ENCODE data around the gene RSKR. TPM values are rescaled to one million over a fixed set of nuclear protein-coding genes. Genes with fewer than 3 reads are reported as not detected.

Gene RSKR
- total RNA-seq, 1 donor: 5.6 TPM

GRCh38 chr17:28641579-28641978 lies 27.6 kb upstream of the RSKR start:
- no peak for DNase-seq (ENCODE audit: low read depth)
- no peak overlapping the region for H3K4me3 ChIP-seq (ENCODE audit: low read depth, low read length)
- TF ChIP-seq CTCF (IDR thresholded peaks at IDR 0.05; ENCODE audit: insufficient read depth, low read depth, low read length): no peak

GRCh38 chr17:28635506-28635905 lies 21.5 kb upstream of the RSKR start:
- DNase-seq (ENCODE audit: low read depth): no peak
- H3K4me3 ChIP-seq (ENCODE audit: low read depth, low read length): no peak overlapping the region
- no peak for TF ChIP-seq CTCF (IDR thresholded peaks at IDR 0.05; ENCODE audit: insufficient read depth, low read depth, low read length)

- no peak overlapping the region for H3K4me3 ChIP-seq (ENCODE audit: low read depth, low read length)
- no peak for DNase-seq (ENCODE audit: low read depth)
- TF ChIP-seq CTCF (IDR thresholded peaks at IDR 0.05; ENCODE audit: insufficient read depth, low read depth, low read length): no peak
These were observed 20.4 kb upstream of the RSKR start for GRCh38 chr17:28634206-28634865.

GRCh38 chr17:28626818-28627217 lies 12.8 kb upstream of the RSKR start:
- no peak for DNase-seq (ENCODE audit: low read depth)
- no peak for TF ChIP-seq CTCF (IDR thresholded peaks at IDR 0.05; ENCODE audit: insufficient read depth, low read depth, low read length)
- no peak overlapping the region for H3K4me3 ChIP-seq (ENCODE audit: low read depth, low read length)

- no peak for DNase-seq (ENCODE audit: low read depth)
- TF ChIP-seq CTCF (IDR thresholded peaks at IDR 0.05; ENCODE audit: insufficient read depth, low read depth, low read length): no peak
- no peak overlapping the region for H3K4me3 ChIP-seq (ENCODE audit: low read depth, low read length)
These were observed 10.2 kb upstream of the RSKR start for GRCh38 chr17:28624148-28624547.

GRCh38 chr17:28623696-28624095 lies 9.7 kb upstream of the RSKR start:
- no peak for DNase-seq (ENCODE audit: low read depth)
- TF ChIP-seq CTCF (IDR thresholded peaks at IDR 0.05; ENCODE audit: insufficient read depth, low read depth, low read length): no peak
- H3K4me3 ChIP-seq (ENCODE audit: low read depth, low read length): no peak overlapping the region

GRCh38 chr17:28622186-28622585 lies 8.2 kb upstream of the RSKR start:
- no peak for DNase-seq (ENCODE audit: low read depth)
- no peak for TF ChIP-seq CTCF (IDR thresholded peaks at IDR 0.05; ENCODE audit: insufficient read depth, low read depth, low read length)
- H3K4me3 ChIP-seq (ENCODE audit: low read depth, low read length): no peak overlapping the region
